Measurements from ENCODE around the gene MAP4K4. TPM values are rescaled to one million over a fixed set of nuclear protein-coding genes. Genes with fewer than 3 reads are reported as not detected.

Gene MAP4K4
- total RNA-seq, 1 experiment from 2014 or later, result 132 TPM

DNA sequence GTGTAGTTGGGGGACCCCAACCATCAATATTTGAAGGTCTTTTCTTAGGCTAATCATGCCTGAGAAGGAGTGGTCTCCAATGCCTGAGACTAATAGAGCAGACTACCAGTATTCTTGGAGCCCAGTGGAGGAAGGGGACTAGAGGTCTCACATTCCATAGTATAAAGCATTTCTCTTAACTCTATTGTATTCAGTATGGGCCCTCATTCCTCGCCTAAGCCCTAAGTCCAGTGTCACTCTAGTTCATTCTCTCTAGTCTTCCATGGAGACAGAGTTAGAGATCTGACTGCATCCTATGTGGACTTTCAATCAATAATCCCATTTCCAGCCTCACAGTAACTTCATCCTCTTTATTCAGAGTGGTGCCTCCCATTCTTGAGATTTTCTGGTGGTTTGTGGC, 29.7 kb upstream of the MAP4K4 start:
- peaks cover 9 to 11% of the 10 kb centered on the region in 2 experiments for H3K9me3 Mint-ChIP-seq
- no CpG with 5 or more reads among the region's 1 CpG for WGBS (ENCODE audit: extremely low coverage, insufficient read length, low lambda C conversion rate)

More for the DNA sequence above, 29.7 kb upstream of the MAP4K4 start:
- Histone ChIP-seq H3K79me1 (ENCODE audit: insufficient read depth, low read depth, low read length, poor library complexity, severe bottlenecking) (no peaks in the 10 kb centered on the region), H3K14ac (ENCODE audit: insufficient read depth, low read length) (no peak overlapping the region), H4K8ac (replicated peaks; ENCODE audit: insufficient read length, low read depth, low read length) (no peak overlapping the region), H3K27ac (ENCODE audit: insufficient read length, low read depth, low read length) (no peak overlapping the region), H2BK12ac (ENCODE audit: insufficient read length, low read depth, low read length) (no peak overlapping the region), H2BK20ac (ENCODE audit: low read depth, low read length, poor library complexity, severe bottlenecking) (no peak overlapping the region), H3K9ac (ENCODE audit: extremely low read depth, insufficient read length, low read length) (no peak overlapping the region), H4K5ac (ENCODE audit: insufficient read length, low read depth, low read length) (no peak overlapping the region), H2BK120ac (ENCODE audit: low read depth, low read length, poor library complexity, severe bottlenecking) (no peak overlapping the region), H4K91ac (ENCODE audit: insufficient read length, low read depth, low read length) (no peak overlapping the region), H3K79me2 (ENCODE audit: insufficient read depth, low read length) (no peaks in the 10 kb centered on the region), H2AFZ (ENCODE audit: low read length) (no peak overlapping the region), H3K23ac (ENCODE audit: insufficient read length, low read depth, low read length) (no peak overlapping the region), H3T11ph (ENCODE audit: low read length) (no peak overlapping the region), H3K27me3 (ENCODE audit: insufficient read depth, low read length) (no peaks in the 10 kb centered on the region), H2AK5ac (ENCODE audit: insufficient read length, low read length) (no peak overlapping the region), H3K4ac (ENCODE audit: low read depth, low read length) (no peak overlapping the region), H3K23me2 (ENCODE audit: insufficient read length, low read depth, low read length, poor library complexity, severe bottlenecking) (no peaks in the 10 kb centered on the region), H3K4me1 (ENCODE audit: insufficient read depth, low read length) (no peaks in the 10 kb centered on the region), H3K18ac (ENCODE audit: insufficient read length, low read depth, low read length) (no peak overlapping the region), H2BK5ac (ENCODE audit: insufficient read length, low read length) (no peak overlapping the region), H3K4me2 (ENCODE audit: insufficient read depth, insufficient read length, low read length) (no peak overlapping the region), H2BK15ac (ENCODE audit: low read depth, low read length) (no peak overlapping the region), H3K9me3 (ENCODE audit: control insufficient read depth, low read depth, low read length) (no peaks in the 10 kb centered on the region), H3K56ac (ENCODE audit: insufficient read length, low read depth, low read length) (no peak overlapping the region), H4K20me1 (ENCODE audit: control insufficient read depth, insufficient read depth, insufficient read length) (no peaks in the 10 kb centered on the region)
- Mint-ChIP-seq H3K27ac (no peak overlapping the region), H3K4me3 (no peak overlapping the region), H3K4me1 (peaks cover 4% of the 10 kb centered on the region in 2 experiments; a peak in 3 of 4 replicates), H3K27me3 (ENCODE audit: low read depth) (no peaks in the 10 kb centered on the region), H3K36me3 (ENCODE audit: insufficient read depth in 1 of 3, low read depth in 3 of 3) (peaks cover 2 to 20% (median 12%) of the 10 kb centered on the region in 3 experiments; a peak in 6 of 7 replicates)
- no peak for DNase-seq
- TF ChIP-seq, protein P1, sequence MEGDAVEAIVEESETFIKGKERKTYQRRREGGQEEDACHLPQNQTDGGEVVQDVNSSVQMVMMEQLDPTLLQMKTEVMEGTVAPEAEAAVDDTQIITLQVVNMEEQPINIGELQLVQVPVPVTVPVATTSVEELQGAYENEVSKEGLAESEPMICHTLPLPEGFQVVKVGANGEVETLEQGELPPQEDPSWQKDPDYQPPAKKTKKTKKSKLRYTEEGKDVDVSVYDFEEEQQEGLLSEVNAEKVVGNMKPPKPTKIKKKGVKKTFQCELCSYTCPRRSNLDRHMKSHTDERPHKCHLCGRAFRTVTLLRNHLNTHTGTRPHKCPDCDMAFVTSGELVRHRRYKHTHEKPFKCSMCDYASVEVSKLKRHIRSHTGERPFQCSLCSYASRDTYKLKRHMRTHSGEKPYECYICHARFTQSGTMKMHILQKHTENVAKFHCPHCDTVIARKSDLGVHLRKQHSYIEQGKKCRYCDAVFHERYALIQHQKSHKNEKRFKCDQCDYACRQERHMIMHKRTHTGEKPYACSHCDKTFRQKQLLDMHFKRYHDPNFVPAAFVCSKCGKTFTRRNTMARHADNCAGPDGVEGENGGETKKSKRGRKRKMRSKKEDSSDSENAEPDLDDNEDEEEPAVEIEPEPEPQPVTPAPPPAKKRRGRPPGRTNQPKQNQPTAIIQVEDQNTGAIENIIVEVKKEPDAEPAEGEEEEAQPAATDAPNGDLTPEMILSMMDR (conservative IDR thresholded peaks at IDR 0.05), result no peak

Data from H9 (cell line).